ENCODE measurements around the gene CHD2. TPM values are rescaled to one million over a fixed set of nuclear protein-coding genes. Genes with fewer than 3 reads are reported as not detected.

CHD2 gene
- total RNA-seq, 4 donors from 2014 or later: 26.9 to 55.5 (median 33.7) TPM

- peak overlapping the region; percentile 91 to 97 (median 96) for H3K27ac ChIP-seq
- in situ Hi-C loops (cut with MboI; ENCODE audit: low sequenced_read_pairs in 4 of 4): no loop called here
- TF ChIP-seq CTCF (IDR thresholded peaks at IDR 0.05 in 4 of 5, conservative IDR thresholded peaks at IDR 0.05 in 1 of 5): no peak
- TF ChIP-seq POLR2A (IDR thresholded peaks at IDR 0.05): no peak
- no peak for ATAC-seq
- H3K9me3 ChIP-seq: no peaks in the 10 kb centered on the region
- H3K4me1 ChIP-seq: peaks cover 74 to 86% of the 10 kb centered on the region in 2 donors
- peak overlapping the region; percentile 20 to 68 (median 44) for H3K4me3 ChIP-seq
- intact Hi-C loops (cut with DNase I; ENCODE audit: low total_unique reads): loop anchor here (5.0 kb wide), 1 partner anchor 159 kb away; no protein-coding TSS in a partner anchor
- peaks cover 0 to 3% of the 10 kb centered on the region in 2 donors for H3K36me3 ChIP-seq
- no peak for DNase-seq
- no peaks in the 10 kb centered on the region for H3K27me3 ChIP-seq
These were observed 8.6 kb downstream of the CHD2 start for GRCh38 chr15:92908713-92909057.

- DNase-seq (no peak), ATAC-seq (no peak)
- Histone ChIP-seq H3K4me3 (peak overlapping the region in 2 of 4 donors; percentile 15 to 66), H3K27ac (peak overlapping the region; percentile 91 to 97 (median 96)), H3K9me3 (no peaks in the 10 kb centered on the region), H3K4me1 (peaks cover 77 to 91% of the 10 kb centered on the region in 2 donors), H3K27me3 (no peaks in the 10 kb centered on the region), H3K36me3 (peaks cover 0 to 3% of the 10 kb centered on the region in 2 donors)
- in situ Hi-C loops (cut with MboI; ENCODE audit: low sequenced_read_pairs in 4 of 4): no loop called here
- TF ChIP-seq POLR2A (IDR thresholded peaks at IDR 0.05) (no peak), CTCF (IDR thresholded peaks at IDR 0.05 in 4 of 5, conservative IDR thresholded peaks at IDR 0.05 in 1 of 5) (no peak)
- intact Hi-C loops (cut with DNase I; ENCODE audit: low total_unique reads): loop anchor here (5.0 kb wide), 1 partner anchor 158 kb away; no protein-coding TSS in a partner anchor
These were observed 9.1 kb downstream of the CHD2 start for GRCh38 chr15:92909136-92909781.

GRCh38 chr15:92910451-92910850 lies 10.3 kb downstream of the CHD2 start:
- intact Hi-C loops (cut with DNase I; ENCODE audit: low total_unique reads): no loop called here
- ATAC-seq (peak; percentile 57 to 74), DNase-seq (peak; percentile 45 to 83)
- H3K4me3 ChIP-seq: peak overlapping the region in 1 of 4 donors; percentile 66
- H3K4me1 ChIP-seq: peaks cover 88 to 99% of the 10 kb centered on the region in 2 donors
- peaks cover 0 to 3% of the 10 kb centered on the region in 2 donors for H3K36me3 ChIP-seq
- H3K27ac ChIP-seq: peak overlapping the region; percentile 91 to 97 (median 96)
- in situ Hi-C loops (cut with MboI; ENCODE audit: low sequenced_read_pairs in 4 of 4): loop anchor here in 3 of 4 donors (5.0 to 10.0 kb wide), 2 partner anchors 96 to 108 kb away; no protein-coding TSS in a partner anchor
- TF ChIP-seq CTCF (IDR thresholded peaks at IDR 0.05 in 4 of 5, conservative IDR thresholded peaks at IDR 0.05 in 1 of 5) (no peak), POLR2A (IDR thresholded peaks at IDR 0.05) (peak; percentile 10 to 42)
- no peaks in the 10 kb centered on the region for H3K27me3 ChIP-seq
- no peaks in the 10 kb centered on the region for H3K9me3 ChIP-seq

GRCh38 chr15:92914103-92914499 lies 14.0 kb downstream of the CHD2 start:
- in situ Hi-C loops (cut with MboI; ENCODE audit: low sequenced_read_pairs in 4 of 4): loop anchor here in 3 of 4 donors (5.0 to 10.0 kb wide), 2 partner anchors 99 to 112 kb away; no protein-coding TSS in a partner anchor

More at GRCh38 chr15:92914103-92914499, 14.0 kb downstream of the CHD2 start:
- H3K4me3 ChIP-seq: no peak overlapping the region
- DNase-seq: no peak
- intact Hi-C loops (cut with DNase I; ENCODE audit: low total_unique reads): no loop called here
- peaks cover 0 to 3% of the 10 kb centered on the region in 2 donors for H3K36me3 ChIP-seq
- peak overlapping the region; percentile 91 to 97 (median 96) for H3K27ac ChIP-seq
- H3K9me3 ChIP-seq: no peaks in the 10 kb centered on the region
- TF ChIP-seq POLR2A (IDR thresholded peaks at IDR 0.05) (no peak), CTCF (IDR thresholded peaks at IDR 0.05 in 4 of 5, conservative IDR thresholded peaks at IDR 0.05 in 1 of 5) (no peak)
- ATAC-seq: no peak
- H3K27me3 ChIP-seq: no peaks in the 10 kb centered on the region
- H3K4me1 ChIP-seq: peaks cover 86 to 89% of the 10 kb centered on the region in 2 donors
